Hepatocyte (in vitro differentiated cells): ENCODE measurements around the gene PAX3. TPM values are rescaled to one million over a fixed set of nuclear protein-coding genes. Genes with fewer than 3 reads are reported as not detected.

Source experiments
- DNase-seq: peaks from one replicate; pipeline ENCODE4 v3.0.0-alpha.2; 2016; ENCODE audit warnings: low spot score
- H2AFZ ChIP-seq: fragments of 200-600 bp; sonication (generic); 2 replicates; pipeline ENCODE4 v1.6.0; 2016; ENCODE audit warnings: antibody characterized with exemption, mild to moderate bottlenecking
- H3K27ac ChIP-seq: fragments of 200-600 bp; sonication (generic); 2 replicates; pipeline ENCODE4 v1.5.1; 2016; ENCODE audit warnings: mild to moderate bottlenecking
- H3K27me3 ChIP-seq: fragments of 200-600 bp; sonication (generic); 2 replicates; pipeline ENCODE4 v1.6.1; 2016
- H3K36me3 ChIP-seq: fragments of 200-600 bp; sonication (generic); replicated peaks from 2 replicates; pipeline ENCODE4 v1.5.1; 2016; ENCODE audit warnings: low read depth; ENCODE audit not compliant: insufficient read depth
- H3K4me1 ChIP-seq: fragments of 200-600 bp; sonication (generic); 2 replicates; pipeline ENCODE4 v1.5.1; 2016; ENCODE audit warnings: mild to moderate bottlenecking, moderate library complexity; ENCODE audit not compliant: insufficient read depth
- H3K4me2 ChIP-seq: fragments of 200-600 bp; sonication (generic); 2 replicates; pipeline ENCODE4 v1.6.0; 2016
- H3K4me3 ChIP-seq: fragments of 200-600 bp; sonication (generic); 2 replicates; pipeline ENCODE4 v1.5.1; 2016; ENCODE audit warnings: mild to moderate bottlenecking
- H3K79me2 ChIP-seq: fragments of 200-600 bp; sonication (generic); 2 replicates; pipeline ENCODE4 v1.6.0; 2017; ENCODE audit warnings: mild to moderate bottlenecking
- H3K9me2 ChIP-seq: fragments of 200-600 bp; sonication (generic); replicated peaks from 2 replicates; pipeline ENCODE4 v1.6.0; 2017; ENCODE audit warnings: mild to moderate bottlenecking; ENCODE audit not compliant: insufficient read depth
- H3K9me3 ChIP-seq: fragments of 200-600 bp; sonication (generic); 2 replicates; pipeline ENCODE4 v1.5.1; 2016; ENCODE audit warnings: low read depth, mild to moderate bottlenecking
- H4K20me1 ChIP-seq: fragments of 200-600 bp; sonication (generic); 2 replicates; pipeline ENCODE4 v1.6.0; 2016; ENCODE audit warnings: mild to moderate bottlenecking; ENCODE audit not compliant: insufficient read depth, poor library complexity, severe bottlenecking
- EZH2 ChIP-seq: fragments of 200-600 bp; sonication (generic); IDR thresholded peaks from 2 replicates; pipeline ENCODE4 v1.6.1; 2016; ENCODE audit warnings: antibody characterized with exemption, mild to moderate bottlenecking, borderline replicate concordance
- EZH2phosphoT487 ChIP-seq: fragments of 200-600 bp; sonication (generic); IDR thresholded peaks from one replicate; pipeline ENCODE4 v1.6.1; 2018; ENCODE audit warnings: antibody characterized with exemption, mild to moderate bottlenecking, low read depth, moderate library complexity; ENCODE audit not compliant: unreplicated experiment, severe bottlenecking
- WGBS: methylation state at CpG from one replicate; pipeline ENCODE4 v1.1.6; 2016; ENCODE audit warnings: low lambda C conversion rate; ENCODE audit errors: missing lambda C conversion rate; 5-methylcytosine and 5-hydroxymethylcytosine counted together
- polyA plus RNA-seq: library from polyadenylated mRNA; unstranded; fragments of >200 nt; fragmentation: Nextera tagmentation; extraction: Ambion mirVana; gene quantifications from 2 replicates; pipeline ENCODE4 v1.2.1, GENCODE V29; 2016
- total RNA-seq: library from RNA; depleted of rRNA; stranded (reverse); fragments of >200 nt; gene quantifications from 2 replicates; pipeline ENCODE4 v1.2.3, GENCODE V29; 2014
- TF ChIP-seq, protein P1 (sequence below): fragments of 200-600 bp; sonication (generic); IDR thresholded peaks from 2 replicates; pipeline ENCODE4 v1.5.1; 2016; ENCODE audit warnings: antibody characterized with exemption, mild to moderate bottlenecking; ENCODE audit not compliant: poor library complexity

PAX3 gene
- total and polyA plus RNA-seq, 2 experiments from 2014 or later = not detected

DNA sequence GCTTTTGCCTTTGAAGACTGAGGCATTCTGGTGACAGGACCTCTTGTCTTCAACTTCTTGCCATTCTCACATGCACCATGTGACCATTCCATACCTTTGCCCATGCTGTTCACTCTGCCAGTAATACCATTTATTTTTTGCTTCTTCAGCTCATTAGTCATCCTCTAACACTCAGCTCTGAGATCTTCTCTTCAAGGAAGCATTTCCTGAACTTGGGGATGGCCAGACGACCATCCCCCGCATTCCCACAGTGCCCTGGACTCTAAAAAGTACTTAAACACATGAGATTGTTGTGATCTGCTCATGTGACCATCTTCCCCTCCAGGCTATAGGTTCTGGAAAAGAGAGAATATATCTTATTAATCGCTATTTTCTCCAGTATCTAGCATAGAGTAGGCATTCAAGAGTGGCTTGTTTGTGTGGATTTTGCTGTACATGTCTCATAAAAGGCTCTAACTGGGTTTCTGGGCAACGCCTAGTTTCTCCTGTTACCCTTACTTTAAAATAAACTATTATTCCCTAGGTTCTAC lies 33.9 kb downstream of the PAX3 start:
- Histone ChIP-seq H3K9me3 (no peaks in the 10 kb centered on the region), H3K4me2 (no peak overlapping the region), H3K27ac (no peak overlapping the region), H3K27me3 (peaks cover 43% of the 10 kb centered on the region), H3K4me1 (no peaks in the 10 kb centered on the region), H3K4me3 (no peak overlapping the region), H4K20me1 (no peaks in the 10 kb centered on the region), H3K79me2 (no peaks in the 10 kb centered on the region), H3K9me2 (no peaks in the 10 kb centered on the region), H3K36me3 (no peaks in the 10 kb centered on the region), H2AFZ (no peak overlapping the region)
- 91% methylated on average over 4 of the region's 4 CpGs for WGBS
- TF ChIP-seq EZH2phosphoT487 (no peak), EZH2 (no peak)
- TF ChIP-seq, protein P1, sequence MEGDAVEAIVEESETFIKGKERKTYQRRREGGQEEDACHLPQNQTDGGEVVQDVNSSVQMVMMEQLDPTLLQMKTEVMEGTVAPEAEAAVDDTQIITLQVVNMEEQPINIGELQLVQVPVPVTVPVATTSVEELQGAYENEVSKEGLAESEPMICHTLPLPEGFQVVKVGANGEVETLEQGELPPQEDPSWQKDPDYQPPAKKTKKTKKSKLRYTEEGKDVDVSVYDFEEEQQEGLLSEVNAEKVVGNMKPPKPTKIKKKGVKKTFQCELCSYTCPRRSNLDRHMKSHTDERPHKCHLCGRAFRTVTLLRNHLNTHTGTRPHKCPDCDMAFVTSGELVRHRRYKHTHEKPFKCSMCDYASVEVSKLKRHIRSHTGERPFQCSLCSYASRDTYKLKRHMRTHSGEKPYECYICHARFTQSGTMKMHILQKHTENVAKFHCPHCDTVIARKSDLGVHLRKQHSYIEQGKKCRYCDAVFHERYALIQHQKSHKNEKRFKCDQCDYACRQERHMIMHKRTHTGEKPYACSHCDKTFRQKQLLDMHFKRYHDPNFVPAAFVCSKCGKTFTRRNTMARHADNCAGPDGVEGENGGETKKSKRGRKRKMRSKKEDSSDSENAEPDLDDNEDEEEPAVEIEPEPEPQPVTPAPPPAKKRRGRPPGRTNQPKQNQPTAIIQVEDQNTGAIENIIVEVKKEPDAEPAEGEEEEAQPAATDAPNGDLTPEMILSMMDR = no peak
- no peak for DNase-seq

DNA sequence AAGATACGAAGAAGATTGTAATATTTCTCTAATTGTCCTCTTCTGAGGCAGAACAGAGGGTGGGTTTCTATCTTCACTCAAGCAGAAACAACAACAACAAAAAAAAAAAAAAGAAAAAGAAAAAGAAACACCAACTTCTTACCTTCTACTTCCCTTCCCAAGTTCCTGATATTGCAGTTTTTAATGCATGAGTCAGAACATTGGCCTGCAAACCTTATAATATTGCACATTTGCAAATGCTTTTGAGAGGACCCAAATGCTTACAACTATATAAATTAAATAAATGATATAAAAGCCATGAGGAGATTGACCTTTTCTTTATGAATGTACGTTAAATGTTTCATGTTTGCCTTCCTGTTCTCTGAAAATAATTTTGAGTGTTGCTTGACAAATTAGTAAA lies 37.3 kb downstream of the PAX3 start:
- no peak for DNase-seq
- no peak overlapping the region for H3K27ac ChIP-seq
- H3K4me2 ChIP-seq = no peak overlapping the region
- H3K9me3 ChIP-seq = no peaks in the 10 kb centered on the region
- H3K9me2 ChIP-seq = no peaks in the 10 kb centered on the region
- WGBS = 86% methylated on average over 2 of the region's 2 CpGs
- H3K4me1 ChIP-seq = no peaks in the 10 kb centered on the region
- no peak overlapping the region for H3K4me3 ChIP-seq
- H3K79me2 ChIP-seq = no peaks in the 10 kb centered on the region
- TF ChIP-seq, protein P1 = no peak
- no peak for TF ChIP-seq EZH2
- TF ChIP-seq EZH2phosphoT487 = no peak
- no peaks in the 10 kb centered on the region for H4K20me1 ChIP-seq
- peaks cover 35% of the 10 kb centered on the region for H3K27me3 ChIP-seq
- no peak overlapping the region for H2AFZ ChIP-seq
- H3K36me3 ChIP-seq = no peaks in the 10 kb centered on the region

DNA sequence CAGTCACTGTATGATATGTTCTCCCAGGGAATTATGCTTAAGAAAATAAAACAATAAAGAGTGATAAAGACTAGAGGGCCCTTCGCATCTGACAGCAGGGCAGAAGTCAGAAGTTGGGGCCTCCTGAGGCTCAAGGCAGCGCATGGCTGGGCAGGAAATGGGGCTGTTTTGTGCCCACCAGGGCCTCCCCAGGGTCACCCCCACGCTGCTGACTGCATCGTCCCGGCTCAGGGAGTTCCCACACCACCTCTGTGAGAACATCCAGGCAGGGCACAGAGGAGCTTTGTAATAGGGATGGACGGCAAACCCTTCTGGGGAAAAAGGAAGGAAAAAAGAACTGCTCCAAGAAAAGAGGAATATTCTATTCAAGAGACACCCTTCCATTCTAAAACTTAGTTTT lies 41.2 kb downstream of the PAX3 start:
- Histone ChIP-seq H3K4me3 (no peak overlapping the region), H2AFZ (no peak overlapping the region)
- 52% methylated on average over 6 of the region's 6 CpGs for WGBS

More for the DNA sequence above, 41.2 kb downstream of the PAX3 start:
- TF ChIP-seq EZH2phosphoT487 (no peak), EZH2 (no peak)
- TF ChIP-seq, protein P1 = no peak
- Histone ChIP-seq H3K27ac (no peak overlapping the region), H3K9me3 (no peaks in the 10 kb centered on the region), H4K20me1 (no peaks in the 10 kb centered on the region), H3K27me3 (peaks cover 46% of the 10 kb centered on the region), H3K36me3 (no peaks in the 10 kb centered on the region), H3K4me1 (no peaks in the 10 kb centered on the region), H3K4me2 (no peak overlapping the region), H3K79me2 (no peaks in the 10 kb centered on the region), H3K9me2 (no peaks in the 10 kb centered on the region)
- no peak for DNase-seq
